DOHH2 (cell line): Measurements from ENCODE around the gene IRX4.

Source experiments
- H3F3A ChIP-seq: fragments of 200-600 bp; sonication (generic), shearing (Covaris generic); 2 replicates; pipeline ENCODE4 v1.6.0; 2016; ENCODE audit warnings: antibody characterized with exemption, mild to moderate bottlenecking; ENCODE audit not compliant: control insufficient read depth, insufficient read depth
- H3K27ac ChIP-seq: fragments of 200-600 bp; sonication (generic); 2 replicates; pipeline ENCODE4 v1.5.1; 2014; ENCODE audit warnings: low read depth, mild to moderate bottlenecking, low read length, moderate library complexity
- H3K27me3 ChIP-seq: fragments of 200-600 bp; sonication (generic); 2 replicates; pipeline ENCODE4 v1.6.1; 2014; ENCODE audit warnings: mild to moderate bottlenecking, low read length, mixed read lengths; ENCODE audit not compliant: control insufficient read depth
- H3K36me3 ChIP-seq: fragments of 200-600 bp; sonication (generic); 2 replicates; pipeline ENCODE4 v1.6.1; 2014; ENCODE audit warnings: mild to moderate bottlenecking, low read length, moderate library complexity, mixed read lengths; ENCODE audit not compliant: control insufficient read depth
- H3K4me1 ChIP-seq: fragments of 200-600 bp; sonication (generic); 2 replicates; pipeline ENCODE4 v1.6.1; 2014; ENCODE audit warnings: mild to moderate bottlenecking, low read length, mixed read lengths; ENCODE audit not compliant: control insufficient read depth
- H3K4me2 ChIP-seq: fragments of 200-600 bp; sonication (generic); 2 replicates; pipeline ENCODE4 v1.6.0; 2014; ENCODE audit warnings: mild to moderate bottlenecking, low read length, moderate library complexity
- H3K4me3 ChIP-seq: fragments of 200-600 bp; sonication (generic); 2 replicates; pipeline ENCODE4 v1.5.1; 2014; ENCODE audit warnings: mild to moderate bottlenecking, low read length, mixed read lengths
- H3K79me2 ChIP-seq: fragments of 200-600 bp; sonication (generic); 2 replicates; pipeline ENCODE4 v1.6.1; 2014; ENCODE audit warnings: mild to moderate bottlenecking, low read length, mixed read lengths; ENCODE audit not compliant: control insufficient read depth
- H3K9me2 ChIP-seq: fragments of 200-600 bp; sonication (generic); replicated peaks from 2 replicates; pipeline ENCODE4 v1.6.1; 2014; ENCODE audit warnings: mild to moderate bottlenecking, low read length, mixed read lengths; ENCODE audit not compliant: control insufficient read depth
- H3K9me3 ChIP-seq: fragments of 200-600 bp; sonication (generic); 2 replicates; pipeline ENCODE4 v1.6.1; 2014; ENCODE audit warnings: antibody characterized with exemption, low read length, mixed read lengths; ENCODE audit not compliant: control insufficient read depth, insufficient read depth
- H4K20me1 ChIP-seq: fragments of 200-600 bp; sonication (generic); 2 replicates; pipeline ENCODE4 v1.6.0; 2014; ENCODE audit warnings: low read depth, mild to moderate bottlenecking, antibody characterized with exemption, low read length, moderate library complexity; ENCODE audit not compliant: control insufficient read depth, insufficient read depth
- CTCF ChIP-seq: fragments of 200-600 bp; sonication (generic); IDR thresholded peaks from one replicate; pipeline ENCODE4 v1.5.1; 2014; ENCODE audit warnings: antibody characterized with exemption, mild to moderate bottlenecking, low read depth, low read length; ENCODE audit not compliant: poor library complexity, severe bottlenecking
- EZH2phosphoT487 ChIP-seq: fragments of 200-600 bp; sonication (generic); IDR thresholded peaks from 2 replicates; pipeline ENCODE4 v1.6.1; 2017; ENCODE audit warnings: borderline replicate concordance, mild to moderate bottlenecking, antibody characterized with exemption, low read length, moderate library complexity, mixed read lengths

IRX4 gene

DNA sequence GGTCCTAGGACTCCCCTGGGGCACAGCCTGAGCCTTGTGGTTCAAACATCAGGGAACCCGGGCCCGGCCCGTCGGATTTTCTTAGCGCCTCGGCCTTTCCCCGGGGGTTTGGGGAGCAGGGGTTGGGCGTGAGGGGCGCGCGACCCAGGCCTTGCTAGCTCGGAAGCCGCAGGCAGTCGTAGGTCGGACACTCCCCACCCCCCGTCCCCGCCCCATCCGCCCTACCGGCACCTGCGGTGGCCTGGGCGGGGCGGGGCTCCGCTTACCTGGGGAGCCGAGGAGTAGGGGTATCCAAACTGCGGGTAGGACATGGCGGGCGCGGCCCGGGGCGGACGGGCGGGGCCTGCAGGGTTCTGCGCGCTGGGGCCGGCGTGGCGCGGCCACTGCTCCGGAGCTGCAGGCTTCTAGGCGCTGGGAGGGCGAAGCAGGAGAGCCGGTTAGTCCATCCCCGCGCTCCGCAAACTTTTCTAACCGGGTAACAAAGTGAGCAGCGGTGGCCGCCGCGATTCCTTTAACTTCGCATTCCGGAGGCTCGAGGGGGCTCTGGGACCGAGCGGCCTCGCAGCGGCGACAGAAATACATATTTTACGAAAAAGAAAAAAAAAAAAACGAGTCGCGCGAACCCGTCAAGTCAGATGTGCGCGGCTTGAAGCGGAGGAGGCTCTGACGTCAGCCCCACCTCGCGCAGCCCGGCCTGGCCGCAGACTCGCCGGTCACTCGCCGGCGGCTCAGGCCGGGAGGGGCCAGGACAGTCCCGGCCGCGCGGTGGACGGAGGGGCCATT is at the start of gene IRX4:
Gene IRX4, minus strand, starts transcription at position 589 of the 783 bp plus-strand sequence. Its CDS starts 278 bp downstream, at position 311.
- no peaks in the 10 kb centered on the region for H3K79me2 ChIP-seq
- H3F3A ChIP-seq = no peaks in the 10 kb centered on the region
- no peaks in the 10 kb centered on the region for H3K27me3 ChIP-seq
- no peak for TF ChIP-seq EZH2phosphoT487
- TF ChIP-seq CTCF = no peak
- no peak within 1 kb of the TSS for H3K4me2 ChIP-seq
- H3K9me3 ChIP-seq = no peaks in the 10 kb centered on the region
- peaks cover 6% of the 10 kb centered on the region for H3K4me1 ChIP-seq
- no peaks in the 10 kb centered on the region for H4K20me1 ChIP-seq
- no peaks in the 10 kb centered on the region for H3K9me2 ChIP-seq
- no peak within 1 kb of the TSS for H3K4me3 ChIP-seq
- no peaks in the 10 kb centered on the region for H3K36me3 ChIP-seq
- H3K27ac ChIP-seq = no peak within 1 kb of the TSS

GRCh38 chr5:1931604-1932231 is 49.0 kb upstream of the IRX4 start:
- Histone ChIP-seq H3F3A (no peaks in the 10 kb centered on the region), H3K36me3 (no peaks in the 10 kb centered on the region), H3K9me3 (peaks cover 9% of the 10 kb centered on the region; the same call in 1 of the 2 replicates), H3K79me2 (no peaks in the 10 kb centered on the region), H3K4me2 (no peak overlapping the region), H3K27ac (no peak overlapping the region), H3K9me2 (no peaks in the 10 kb centered on the region), H3K4me3 (no peak overlapping the region), H3K4me1 (no peaks in the 10 kb centered on the region), H4K20me1 (no peaks in the 10 kb centered on the region), H3K27me3 (peaks cover 7% of the 10 kb centered on the region; the same call in 1 of the 2 replicates)
- TF ChIP-seq CTCF (no peak), EZH2phosphoT487 (no peak)

DNA sequence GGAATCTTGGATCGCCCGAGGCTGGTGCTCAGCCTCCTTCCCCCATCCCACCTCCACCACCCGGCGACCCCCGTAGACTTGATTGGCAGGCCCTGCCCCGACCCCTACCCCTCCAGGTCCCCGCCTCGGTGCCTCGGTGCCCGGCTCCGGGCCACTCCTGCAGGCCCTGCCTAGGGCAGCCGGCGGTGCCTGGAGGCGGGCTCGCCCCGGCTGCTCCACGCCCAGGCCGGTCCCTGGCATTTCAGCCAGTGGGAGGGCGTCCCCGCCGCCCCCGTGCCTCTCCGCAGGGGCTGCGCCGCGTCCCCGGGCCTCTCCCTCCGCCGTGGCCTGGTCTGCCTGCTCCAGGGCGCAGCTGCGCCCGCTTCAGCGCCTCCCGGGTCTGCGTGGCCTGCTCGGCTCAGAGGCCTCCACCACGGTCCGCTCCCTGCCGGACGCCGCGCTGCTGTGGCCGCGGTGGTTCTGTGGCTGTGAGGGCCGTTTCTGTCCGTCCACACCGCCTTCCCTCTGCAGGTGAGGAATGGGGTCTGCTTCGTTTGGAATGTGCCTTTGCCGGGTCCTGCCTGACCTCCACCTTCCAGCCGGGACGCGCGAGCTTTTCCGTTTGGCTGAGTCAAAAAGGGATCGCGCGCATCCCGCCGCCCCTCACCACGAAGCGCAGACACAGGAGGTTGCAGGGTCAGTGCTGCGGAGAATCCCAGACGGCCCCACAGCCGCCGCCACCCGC is 48.3 kb upstream of the IRX4 start:
- H3K36me3 ChIP-seq = no peaks in the 10 kb centered on the region
- peaks cover 9% of the 10 kb centered on the region; the same call in 1 of the 2 replicates for H3K9me3 ChIP-seq
- peaks cover 7% of the 10 kb centered on the region; the same call in 1 of the 2 replicates for H3K27me3 ChIP-seq
- H3F3A ChIP-seq = no peaks in the 10 kb centered on the region
- H3K4me2 ChIP-seq = no peak overlapping the region
- no peaks in the 10 kb centered on the region for H4K20me1 ChIP-seq
- H3K9me2 ChIP-seq = no peaks in the 10 kb centered on the region
- no peak overlapping the region for H3K27ac ChIP-seq
- no peaks in the 10 kb centered on the region for H3K4me1 ChIP-seq
- H3K4me3 ChIP-seq = no peak overlapping the region
- no peaks in the 10 kb centered on the region for H3K79me2 ChIP-seq
- no peak for TF ChIP-seq CTCF
- no peak for TF ChIP-seq EZH2phosphoT487
